Hair follicle dermal papilla cell (primary cell): ENCODE measurements around the gene RANBP3. TPM values are rescaled to one million over a fixed set of nuclear protein-coding genes. Genes with fewer than 3 reads are reported as not detected.

Source experiments
- total RNA-seq: library from RNA; depleted of rRNA; stranded (reverse); fragments of >200 nt; gene quantifications from 2 replicates; pipeline ENCODE4 v1.2.3, GENCODE V29; 2012

RANBP3 gene, protein sequence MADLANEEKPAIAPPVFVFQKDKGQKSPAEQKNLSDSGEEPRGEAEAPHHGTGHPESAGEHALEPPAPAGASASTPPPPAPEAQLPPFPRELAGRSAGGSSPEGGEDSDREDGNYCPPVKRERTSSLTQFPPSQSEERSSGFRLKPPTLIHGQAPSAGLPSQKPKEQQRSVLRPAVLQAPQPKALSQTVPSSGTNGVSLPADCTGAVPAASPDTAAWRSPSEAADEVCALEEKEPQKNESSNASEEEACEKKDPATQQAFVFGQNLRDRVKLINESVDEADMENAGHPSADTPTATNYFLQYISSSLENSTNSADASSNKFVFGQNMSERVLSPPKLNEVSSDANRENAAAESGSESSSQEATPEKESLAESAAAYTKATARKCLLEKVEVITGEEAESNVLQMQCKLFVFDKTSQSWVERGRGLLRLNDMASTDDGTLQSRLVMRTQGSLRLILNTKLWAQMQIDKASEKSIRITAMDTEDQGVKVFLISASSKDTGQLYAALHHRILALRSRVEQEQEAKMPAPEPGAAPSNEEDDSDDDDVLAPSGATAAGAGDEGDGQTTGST
- total RNA-seq = 50.6 and 63.5 TPM in 2 replicates

DNA sequence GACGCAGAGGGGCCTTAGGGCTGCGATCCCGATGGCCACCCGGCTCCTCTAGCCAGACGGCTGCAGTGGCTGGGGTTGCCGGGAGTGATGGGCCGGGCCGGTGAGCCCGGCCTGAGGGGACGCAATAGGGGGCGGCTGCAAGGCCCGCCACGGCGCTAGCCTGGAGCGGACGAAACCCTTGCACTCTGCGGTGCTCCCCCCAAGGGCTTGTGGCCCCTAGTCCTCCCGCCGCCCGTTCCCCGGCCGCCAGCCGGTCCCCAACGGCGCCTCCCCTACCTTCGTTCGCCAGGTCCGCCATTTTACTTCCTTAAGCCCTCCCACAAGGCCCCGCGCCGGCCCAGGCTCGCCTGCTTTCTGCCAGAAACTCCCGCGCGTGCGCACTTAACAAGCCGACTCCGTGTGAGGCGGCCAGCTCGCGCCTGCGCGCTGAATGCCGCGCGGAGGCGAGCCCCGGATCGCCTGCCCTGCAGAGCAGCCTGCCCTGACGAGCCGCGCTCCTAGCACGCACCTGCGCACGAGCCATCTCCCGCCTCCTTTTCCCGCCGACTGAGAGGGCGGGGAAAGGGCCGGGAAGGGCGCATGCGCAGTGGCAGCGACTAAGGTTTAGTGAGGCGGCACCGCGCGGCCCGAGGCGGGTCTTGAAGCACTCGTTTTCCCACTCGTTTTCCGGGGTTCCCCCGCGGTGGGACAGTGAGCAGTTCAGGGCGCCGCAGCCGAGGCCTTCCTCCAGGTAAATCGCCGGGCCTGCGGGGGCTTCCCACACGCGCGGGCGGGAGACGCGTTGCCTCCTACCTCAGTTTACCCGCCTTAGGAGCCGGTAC lies at the start of gene RANBP3:
TSS of gene RANBP3 (minus strand) at position 356 of the 821 bp plus-strand sequence. CDS start at position 298, 58 bp downstream.

DNA sequence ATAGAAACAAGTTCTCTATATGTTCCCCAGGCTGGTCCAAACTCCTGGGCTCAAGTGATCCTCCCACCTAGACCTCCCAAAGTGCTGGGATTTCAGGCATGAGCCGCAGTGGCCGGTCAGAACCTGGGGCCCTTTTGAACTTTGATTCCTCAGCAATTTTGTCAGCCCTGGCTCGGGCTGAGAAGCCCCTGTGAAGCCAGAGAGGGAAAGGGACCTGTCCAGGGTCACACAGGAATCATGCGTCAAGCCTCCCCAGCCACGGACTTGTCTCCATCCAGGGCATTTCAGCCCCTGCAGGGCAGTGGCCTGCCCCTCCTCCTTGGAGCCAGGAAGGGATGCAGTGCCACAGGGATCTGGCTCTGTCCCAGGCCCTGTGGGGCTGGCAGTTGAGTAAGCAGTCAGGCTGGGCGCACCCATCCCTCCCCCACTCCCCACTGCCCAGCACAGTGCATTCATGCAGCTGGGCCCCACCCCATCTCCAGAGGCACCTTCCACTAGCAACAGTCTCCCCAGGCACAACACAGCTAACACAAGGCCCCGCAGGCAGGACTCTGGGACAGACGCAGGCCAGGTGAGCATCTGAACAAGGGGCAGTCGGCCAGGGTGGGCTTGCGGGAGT lies 64.1 kb downstream of the RANBP3 start, which contains the start of gene CAPS:
TSS of gene CAPS (plus strand) at position 516 of the 619 bp plus-strand sequence. CDS start 153 bp downstream, outside the sequence.

DNA sequence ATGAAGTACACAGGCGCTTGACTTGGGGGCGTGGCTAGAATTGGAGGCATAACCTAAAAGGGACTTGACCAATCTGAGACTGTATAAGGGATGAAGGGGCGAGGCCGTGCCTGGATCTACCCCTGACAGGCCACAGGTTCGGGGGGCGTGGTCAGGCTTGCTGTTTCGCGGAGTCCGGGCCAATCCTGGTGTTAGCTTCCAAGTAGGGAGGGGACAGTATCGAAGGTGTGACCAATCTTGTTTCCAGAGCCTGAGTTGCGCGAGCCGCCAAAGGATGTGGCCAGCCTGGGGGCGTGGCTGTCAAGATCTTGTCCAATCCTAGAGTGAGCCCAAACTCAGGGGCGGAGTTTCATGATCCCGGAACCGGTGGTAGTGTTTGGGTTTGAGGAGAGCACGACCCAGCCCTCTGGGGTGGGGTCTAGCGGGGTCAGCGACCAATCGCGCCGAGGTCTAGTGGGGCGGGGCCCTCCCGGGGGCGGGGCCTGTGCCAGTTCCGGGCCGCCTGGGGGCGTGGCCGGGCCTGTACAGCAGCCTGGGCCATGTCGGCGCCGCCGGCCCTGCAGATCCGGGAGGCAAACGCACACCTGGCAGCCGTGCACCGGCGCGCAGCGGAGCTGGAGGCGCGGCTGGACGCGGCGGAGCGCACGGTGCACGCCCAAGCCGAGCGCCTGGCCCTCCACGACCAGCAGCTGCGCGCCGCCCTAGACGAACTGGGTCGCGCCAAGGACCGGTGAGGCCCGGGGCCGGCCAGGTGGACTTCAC lies 73.4 kb downstream of the RANBP3 start, which contains the start of gene VMAC:
TSS of gene VMAC (plus strand) at position 521 of the 762 bp plus-strand sequence. CDS start at position 540, 19 bp downstream.

DNA sequence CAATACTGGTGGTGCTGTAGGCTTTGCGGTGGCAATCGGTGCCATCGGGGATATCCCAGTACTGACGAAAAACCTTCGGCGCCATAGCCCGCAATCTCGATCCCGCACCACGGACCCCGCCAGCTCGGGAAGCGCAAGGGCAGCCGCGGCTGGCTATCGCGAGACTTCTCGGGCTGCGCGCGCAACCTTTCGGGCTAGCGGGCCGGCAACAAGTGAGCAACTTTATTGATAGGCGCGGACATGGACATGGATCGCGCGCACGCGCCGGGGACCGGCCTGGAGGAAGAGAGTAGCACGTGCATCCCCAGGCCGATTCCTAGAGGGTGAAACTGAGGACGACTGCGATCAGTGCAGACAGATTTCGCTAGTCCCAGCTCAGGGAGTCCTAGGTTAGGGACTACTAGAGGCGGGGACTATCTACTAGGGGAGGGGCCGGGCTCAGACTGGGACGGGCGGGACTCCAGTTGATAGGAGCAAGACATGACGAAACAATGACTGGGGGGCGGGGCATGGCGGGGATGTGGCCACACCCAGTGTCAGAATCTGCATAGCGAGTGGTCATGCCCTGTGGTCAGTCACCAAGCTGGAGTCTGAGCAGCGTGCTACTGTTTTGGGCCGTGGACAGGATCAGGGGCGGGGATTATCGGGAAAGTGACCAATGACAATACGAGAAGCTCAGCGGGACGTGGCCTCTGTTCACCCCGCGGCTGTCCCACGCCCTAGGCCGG lies 74.2 kb downstream of the RANBP3 start, which contains the start of gene NDUFA11:
TSS of gene NDUFA11 (minus strand) at position 167 of the 728 bp plus-strand sequence. CDS start at position 85, 82 bp downstream.

Other genes with a start within 250 kb of the RANBP3 start
- 0.49 and 1.1 TPM in 2 replicates for gene PRR22, start 193.4 kb downstream of the RANBP3 start, total RNA-seq
- gene DUS3L, start 187.0 kb downstream of the RANBP3 start, total RNA-seq = 26.3 and 30.7 TPM in 2 replicates
- 0.16 TPM in 1 of 2 replicates, not detected in the other for gene NRTN, start 173.1 kb downstream of the RANBP3 start, total RNA-seq
- not detected in 2 replicates for gene FUT6, start 138.4 kb downstream of the RANBP3 start, total RNA-seq
- not detected in 2 replicates for gene FUT3, start 126.7 kb downstream of the RANBP3 start, total RNA-seq
- not detected in 2 replicates for gene FUT5, start 107.6 kb downstream of the RANBP3 start, total RNA-seq
- 184 and 238 TPM in 2 replicates for gene NDUFA11, start 74.3 kb downstream of the RANBP3 start, total RNA-seq
- gene VMAC, start 73.3 kb downstream of the RANBP3 start, total RNA-seq = 10.8 and 11.5 TPM in 2 replicates
- 27.9 and 31.5 TPM in 2 replicates for gene CAPS, start 63.9 kb downstream of the RANBP3 start, total RNA-seq
- gene RFX2, start 132.4 kb upstream of the RANBP3 start, total RNA-seq = 18.3 and 19.9 TPM in 2 replicates
- not detected in 2 replicates for gene ACSBG2, start 157.5 kb upstream of the RANBP3 start, total RNA-seq